NCI-H187 treated with DMSO at 0.1 percent for 48 hours (cell line): Measurements from ENCODE around the gene HYAL2.
"Not testable (repeated sequence)": the region's sequence is repeated elsewhere in the genome, so short reads cannot be mapped to it uniquely, and the experiment has no call there.

Experiments used
- DNase-seq: peaks from one replicate; lab custom pipeline; 2025; lab: John Stamatoyannopoulos, UW

HYAL2 gene

DNA sequence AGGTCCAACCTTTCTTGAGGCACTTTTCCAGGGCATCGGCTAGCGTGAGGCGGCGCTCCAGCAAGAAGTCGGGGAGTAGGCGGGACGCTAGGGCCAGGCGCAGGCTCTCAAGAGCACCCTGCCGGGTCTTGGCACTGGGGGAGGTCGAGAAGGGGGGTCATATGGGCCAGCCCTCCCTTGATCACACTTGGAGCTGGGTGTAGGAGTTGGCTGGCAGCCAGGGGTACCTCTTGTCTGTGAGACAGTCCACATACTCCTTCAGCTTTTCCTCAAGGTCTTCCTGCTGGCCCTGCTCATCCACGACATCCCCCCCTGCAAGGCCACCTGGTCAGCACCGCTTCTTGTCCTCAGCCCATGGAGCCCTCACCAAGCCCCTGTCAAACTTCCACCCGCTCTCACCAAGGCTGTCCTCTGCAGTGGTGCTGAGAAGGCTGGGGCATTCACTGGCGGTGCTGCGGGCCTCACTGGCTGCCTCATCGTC, 32.3 kb downstream of the HYAL2 start:
- DNase-seq, result no peak

DNA sequence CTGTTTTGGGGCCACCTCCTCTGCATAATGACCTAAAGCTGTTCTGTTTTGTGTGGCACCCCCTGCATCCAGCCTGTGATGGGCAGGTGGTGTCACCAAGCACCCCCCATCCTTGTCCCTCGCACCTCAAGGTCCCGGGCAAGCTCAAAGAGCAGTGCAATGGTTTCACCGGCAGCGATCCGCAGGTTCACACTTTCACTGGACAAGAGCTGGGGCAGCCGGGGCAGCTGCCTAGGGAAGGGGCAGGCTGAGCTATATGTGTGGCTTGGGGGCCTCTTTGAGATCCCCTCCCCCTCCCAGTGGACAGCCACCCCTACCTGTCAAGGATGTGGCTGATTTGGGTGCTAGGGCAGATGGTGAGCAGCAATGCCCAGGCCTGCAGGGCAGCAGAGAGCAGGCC, 33.4 kb downstream of the HYAL2 start:
- no peak for DNase-seq

DNA sequence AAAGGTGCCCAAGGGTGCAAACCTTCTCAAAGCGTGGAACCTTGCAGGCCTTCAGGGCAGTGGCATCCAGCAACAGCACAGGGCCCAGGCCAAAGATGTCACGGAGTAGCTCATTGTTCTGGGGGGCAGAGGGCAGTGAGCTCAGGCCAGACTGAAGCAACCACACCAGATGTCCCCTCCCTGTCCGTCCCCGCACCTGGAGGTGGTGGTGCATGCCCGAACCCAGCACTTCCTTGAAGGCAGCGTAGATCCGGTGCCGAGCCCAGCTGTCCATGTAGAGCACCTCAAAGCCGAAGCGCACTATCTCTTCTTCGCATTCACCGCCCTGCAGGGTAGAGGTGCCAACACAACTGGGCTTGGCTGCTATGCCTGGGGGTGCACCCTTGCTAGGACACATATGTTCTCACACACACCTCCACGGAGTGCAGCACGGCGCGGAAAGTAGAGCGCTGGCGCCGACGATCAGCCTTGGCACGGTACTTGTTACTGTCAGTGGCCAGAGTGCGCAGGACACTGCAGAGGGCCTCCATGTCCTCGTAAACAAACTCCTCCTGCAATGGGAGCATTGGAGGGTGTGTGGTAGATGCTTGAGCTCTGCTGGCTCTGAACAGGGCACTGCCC, 34.0 kb downstream of the HYAL2 start:
- DNase-seq, result no peak

DNA sequence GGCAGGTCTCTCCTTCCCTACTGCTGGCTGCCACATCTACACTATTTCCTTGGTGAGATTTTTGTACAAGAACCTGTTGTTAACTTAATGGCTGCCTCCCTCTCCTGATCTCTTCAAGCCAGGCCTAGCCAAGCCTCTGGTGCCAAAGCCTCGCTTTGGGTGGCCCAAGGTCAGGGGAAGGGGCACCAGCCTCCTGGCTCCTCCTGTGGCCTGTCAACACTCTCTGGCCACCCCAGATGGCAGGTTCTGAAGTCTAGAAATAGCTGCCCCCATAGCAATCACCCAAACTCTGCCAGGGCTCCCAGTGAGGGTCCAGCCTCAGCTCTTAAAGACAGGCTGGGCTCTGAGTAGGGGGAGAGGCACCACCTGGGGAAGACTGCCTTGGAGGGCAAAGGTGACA, 35.3 kb downstream of the HYAL2 start:
- no peak for DNase-seq

DNA sequence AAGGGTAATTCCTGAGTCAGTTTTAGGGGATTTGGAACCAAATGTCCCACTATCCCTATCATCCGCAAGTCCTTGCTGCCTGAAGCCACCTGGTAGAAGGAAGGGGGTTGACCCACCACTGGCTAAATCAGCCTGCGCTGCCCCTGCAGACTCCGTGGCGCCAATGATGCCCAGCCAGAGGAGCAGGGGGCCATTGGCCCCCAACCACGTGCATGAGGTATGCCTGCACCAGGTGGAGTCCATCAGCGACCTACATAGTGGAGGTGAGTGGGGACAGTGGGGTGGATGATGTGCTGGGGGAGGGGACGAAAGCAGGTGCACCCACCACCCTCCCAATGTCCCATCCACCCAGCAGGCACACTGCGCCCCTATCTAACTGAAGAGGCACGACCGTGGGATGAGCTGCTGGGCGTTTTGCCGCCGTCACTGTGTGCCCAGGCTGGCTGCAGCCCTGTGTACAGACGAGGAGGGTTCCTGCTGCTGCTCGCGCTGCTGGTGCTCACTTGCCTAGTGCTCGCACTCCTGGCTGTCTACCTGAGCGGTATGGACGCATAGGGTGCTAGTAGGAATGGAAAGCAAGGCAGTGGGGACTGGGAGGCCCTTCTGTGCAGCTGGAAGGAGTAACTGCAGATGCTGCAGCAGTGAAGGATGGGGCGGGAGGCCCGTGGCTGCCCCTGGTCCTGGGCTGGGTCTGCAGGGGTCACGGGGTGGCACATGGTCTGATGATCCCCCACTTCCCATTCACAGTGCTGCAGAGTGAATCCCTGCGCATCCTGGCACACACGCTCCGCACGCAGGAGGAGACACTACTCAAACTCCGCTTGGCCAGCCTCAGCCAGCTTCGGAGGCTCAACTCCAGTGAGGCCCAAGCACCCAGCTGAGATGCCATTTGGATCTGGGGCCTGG, 36.0 kb downstream of the HYAL2 start:
- no peak for DNase-seq

DNA sequence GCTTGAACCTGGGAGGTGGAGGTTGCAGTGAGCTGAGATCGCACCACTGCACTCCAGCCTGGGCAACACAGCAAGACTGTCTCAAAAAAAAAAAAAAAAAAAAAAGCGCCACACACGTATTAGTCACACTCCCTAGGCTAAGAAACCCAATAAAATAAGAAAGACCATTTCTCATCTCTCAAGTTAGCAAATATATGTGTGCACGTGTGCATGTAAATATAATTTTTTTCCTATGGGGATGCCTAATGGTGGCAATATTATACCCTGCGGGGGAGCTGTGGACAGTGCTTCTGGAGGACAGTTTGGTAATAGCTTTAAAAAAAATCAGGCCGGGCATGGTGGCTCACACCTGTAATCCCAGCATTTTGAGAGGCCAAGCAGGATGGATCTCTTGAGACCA, 38.4 kb downstream of the HYAL2 start:
- DNase-seq, result not testable (repeated sequence)

DNA sequence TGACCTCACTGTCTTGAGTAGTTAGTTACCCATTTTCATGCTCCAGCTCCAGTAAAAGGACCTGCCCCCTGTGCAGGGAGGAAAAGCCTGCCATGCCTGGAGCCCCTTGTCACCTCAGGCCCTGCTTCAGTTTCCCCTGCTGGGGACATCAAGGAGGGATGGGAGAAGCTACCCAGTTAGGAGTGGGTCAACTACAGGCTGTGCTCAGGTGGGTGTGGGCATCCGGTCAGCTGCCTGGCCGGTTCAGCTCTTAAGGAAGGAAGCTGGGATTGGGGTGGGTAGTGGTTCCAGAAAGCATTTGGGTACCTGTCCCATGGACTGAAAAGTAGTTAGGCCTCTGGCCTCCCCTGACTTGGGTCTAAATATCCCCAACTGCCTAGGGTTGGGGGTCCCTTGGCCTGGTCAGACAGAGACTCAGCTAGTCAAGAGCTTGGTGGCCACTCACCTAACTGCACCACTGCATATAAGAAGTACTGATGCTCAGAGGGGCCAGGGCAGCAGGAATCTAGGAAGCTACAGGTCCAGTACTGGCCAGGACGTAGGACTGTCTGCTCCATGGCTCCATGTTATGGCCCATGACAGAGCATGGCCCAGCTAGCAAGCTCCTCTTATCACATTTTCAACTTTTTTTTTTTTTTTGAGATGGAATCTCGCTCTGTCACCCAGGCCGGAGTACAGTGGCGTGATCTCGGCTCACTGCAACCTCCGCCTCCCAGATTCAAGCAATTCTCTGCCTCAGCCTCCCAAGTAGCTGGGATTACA, 43.1 kb downstream of the HYAL2 start:
- no peak for DNase-seq

DNA sequence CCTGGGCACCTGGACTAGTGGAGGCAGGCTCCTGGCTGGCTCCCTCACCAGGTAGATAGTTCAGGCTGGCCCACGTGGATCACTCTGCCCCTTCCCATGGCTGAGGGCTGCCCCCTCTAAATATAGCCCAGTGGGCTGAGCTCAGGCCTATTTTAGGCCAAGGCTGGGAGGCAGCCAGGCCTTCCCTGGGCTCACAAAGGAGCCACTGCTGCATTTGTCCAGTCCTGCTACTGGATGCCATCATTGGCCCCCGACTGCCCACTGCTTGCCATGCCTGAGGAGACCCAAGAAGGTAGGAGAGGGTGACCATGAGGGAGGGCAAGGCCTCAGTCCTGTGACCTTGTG, 43.7 kb downstream of the HYAL2 start, which contains the start of gene LSMEM2:
TSS of gene LSMEM2 (plus strand) at position 208 of the 345 bp plus-strand sequence. CDS start at position 235, 27 bp downstream.
- DNase-seq, result no peak

DNA sequence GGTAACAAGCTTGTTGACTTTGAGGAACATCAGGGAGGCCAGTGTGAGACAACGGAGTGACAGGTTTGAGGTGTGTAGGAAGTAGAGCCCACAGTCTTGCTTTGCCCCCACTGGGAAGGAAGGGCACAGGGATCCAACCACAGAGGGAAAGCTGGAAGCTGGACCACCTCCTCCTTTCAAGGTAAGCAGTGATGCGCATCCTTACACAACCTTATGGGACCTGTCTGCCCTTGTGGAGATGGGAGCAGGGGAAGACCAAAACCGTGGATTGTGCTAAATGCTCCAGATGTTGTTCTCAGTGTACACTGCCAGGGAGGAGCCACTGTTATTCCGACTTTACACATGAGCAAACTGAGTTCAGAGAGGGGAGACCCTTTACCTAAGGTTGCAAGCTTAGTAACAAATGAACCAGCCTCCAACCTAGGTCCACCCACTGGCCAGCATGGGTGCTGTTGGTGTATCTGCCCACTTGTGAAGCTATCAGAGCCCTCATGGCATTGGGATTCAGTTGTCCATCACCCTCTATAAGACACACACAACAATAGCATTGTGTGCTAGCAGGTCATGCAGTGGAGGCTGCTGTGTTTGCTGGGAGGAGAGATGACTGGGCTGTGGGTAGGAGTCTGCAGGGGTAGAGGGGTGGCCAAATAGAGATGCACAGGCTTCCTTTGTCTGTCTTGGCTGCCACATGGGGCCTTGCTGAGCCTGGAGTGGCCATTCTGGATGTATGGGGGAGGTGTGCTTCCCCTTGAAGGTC, 44.2 kb downstream of the HYAL2 start:
- DNase-seq, result no peak

DNA sequence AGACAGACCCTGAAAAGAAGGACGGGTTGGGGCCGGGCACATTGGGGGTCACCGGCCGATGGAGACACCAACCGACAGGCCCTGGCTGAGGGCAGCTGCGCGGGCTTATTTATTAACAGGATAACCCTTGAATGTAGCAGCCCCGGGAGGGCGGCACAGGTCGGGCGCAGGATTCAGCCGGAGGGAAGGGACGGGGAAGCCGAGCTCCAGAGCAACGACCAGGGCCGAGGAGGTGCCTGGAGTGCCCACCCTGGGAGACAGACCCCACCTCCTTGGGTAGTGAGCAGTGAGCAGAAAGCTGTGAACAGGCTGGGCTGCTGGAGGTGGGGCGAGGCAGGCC, 45.8 kb downstream of the HYAL2 start:
- DNase-seq, result no peak

DNA sequence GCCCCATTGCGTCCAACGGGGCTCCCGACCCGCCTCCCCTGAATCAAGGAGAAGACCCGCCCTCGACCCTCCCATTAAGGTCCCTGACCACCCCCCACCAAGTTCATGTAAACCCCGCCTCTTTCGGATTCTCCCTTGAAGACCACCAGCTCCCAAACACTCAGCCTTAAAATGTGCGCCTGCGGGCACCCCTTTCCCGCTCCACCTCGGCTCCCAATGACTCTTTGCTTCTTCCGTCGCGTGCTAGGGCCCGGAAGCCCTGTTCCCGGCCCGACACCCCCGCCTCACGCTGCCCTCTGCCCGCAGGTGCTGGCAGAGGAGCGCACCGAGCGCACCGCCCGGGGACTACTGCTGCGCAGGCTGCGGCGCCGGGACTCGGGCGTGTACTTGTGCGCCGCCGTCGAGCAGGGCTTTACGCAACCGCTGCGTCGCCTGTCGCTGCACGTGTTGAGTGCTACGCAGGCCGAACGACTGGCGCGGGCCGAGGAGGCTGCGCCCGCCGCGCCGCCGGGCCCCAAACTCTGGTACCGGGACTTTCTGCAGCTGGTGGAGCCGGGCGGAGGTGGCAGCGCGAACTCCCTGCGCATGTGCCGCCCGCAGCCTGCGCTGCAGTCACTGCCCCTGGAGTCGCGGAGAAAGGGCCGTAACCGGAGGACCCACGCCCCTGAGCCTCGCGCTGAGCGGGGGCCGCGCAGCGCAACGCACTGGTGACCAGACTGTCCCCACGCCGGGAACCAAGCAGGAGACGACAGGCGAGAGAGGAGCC, 46.4 kb downstream of the HYAL2 start:
- DNase-seq, result no peak

DNA sequence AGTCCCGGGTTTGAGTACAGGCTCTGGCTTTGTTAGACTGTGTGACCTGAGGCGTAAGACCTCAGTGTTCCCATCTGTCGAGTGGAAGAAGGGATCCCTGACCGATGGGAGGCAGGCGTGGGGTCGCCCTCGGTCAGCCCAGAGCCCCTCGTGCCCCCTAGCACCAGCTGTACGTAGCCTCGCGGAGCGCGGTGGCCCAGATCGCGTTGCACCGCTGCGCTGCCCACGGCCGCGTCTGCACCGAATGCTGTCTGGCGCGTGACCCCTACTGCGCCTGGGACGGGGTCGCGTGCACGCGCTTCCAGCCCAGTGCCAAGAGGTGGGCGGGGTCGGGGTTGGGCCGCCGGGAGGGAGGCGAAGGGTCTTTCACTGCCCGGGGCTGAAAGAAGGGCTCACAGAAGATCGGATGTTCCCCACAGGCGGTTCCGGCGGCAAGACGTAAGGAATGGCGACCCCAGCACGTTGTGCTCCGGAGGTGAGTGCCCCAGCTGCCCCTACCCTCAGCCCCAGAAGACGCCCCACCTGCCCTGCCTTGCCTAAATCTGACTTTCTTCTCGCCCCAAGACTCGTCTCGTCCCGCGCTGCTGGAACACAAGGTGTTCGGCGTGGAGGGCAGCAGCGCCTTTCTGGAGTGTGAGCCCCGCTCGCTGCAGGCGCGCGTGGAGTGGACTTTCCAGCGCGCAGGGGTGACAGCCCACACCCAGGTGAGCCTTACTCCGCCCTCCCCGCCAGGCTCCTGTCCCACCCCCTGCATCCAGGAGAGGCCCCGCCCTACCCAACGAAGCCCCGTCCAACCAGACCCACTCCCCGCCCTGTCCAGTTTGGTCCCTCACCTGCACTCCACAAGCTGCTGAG, 47.2 kb downstream of the HYAL2 start:
- no peak for DNase-seq

DNA sequence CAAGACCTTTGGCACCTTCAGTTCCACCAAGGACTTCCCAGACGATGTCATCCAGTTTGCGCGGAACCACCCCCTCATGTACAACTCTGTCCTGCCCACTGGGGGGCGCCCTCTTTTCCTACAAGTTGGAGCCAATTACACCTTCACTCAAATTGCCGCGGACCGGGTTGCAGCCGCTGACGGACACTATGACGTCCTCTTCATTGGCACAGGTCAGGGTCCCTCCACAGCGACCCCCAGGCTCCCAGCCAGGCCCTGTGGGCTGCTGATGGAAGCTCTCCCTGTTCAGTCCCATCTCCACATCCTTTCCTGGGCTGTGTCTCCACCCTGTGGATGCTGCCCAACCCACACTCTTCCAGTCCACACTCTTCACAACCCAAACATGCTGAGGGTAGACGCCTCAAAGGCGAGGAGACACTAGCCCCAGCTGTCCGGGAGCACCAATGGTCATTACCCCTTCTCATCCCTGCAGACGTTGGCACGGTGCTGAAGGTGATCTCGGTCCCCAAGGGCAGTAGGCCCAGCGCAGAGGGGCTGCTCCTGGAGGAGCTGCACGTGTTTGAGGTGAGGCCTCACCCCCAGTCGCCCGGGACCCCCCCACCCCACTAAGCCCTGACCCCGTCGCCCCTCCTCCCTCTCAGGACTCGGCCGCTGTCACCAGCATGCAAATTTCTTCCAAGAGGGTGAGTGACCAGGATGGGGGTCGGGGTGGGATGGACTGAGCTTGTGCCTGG, 48.0 kb downstream of the HYAL2 start:
- DNase-seq, result no peak

DNA sequence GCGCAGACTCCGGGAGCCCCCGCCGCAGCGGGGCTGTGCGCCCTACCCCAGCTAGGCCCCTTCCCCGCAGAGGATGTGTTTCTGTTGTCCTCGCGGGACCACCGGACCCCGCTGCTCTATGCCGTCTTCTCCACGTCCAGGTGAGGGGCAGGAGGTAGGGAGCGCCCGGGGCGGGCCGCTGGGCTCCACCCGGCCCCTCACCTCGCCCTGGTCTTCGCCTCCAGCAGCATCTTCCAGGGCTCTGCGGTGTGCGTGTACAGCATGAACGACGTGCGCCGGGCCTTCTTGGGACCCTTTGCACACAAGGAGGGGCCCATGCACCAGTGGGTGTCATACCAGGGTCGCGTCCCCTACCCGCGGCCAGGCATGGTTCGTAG, 48.9 kb downstream of the HYAL2 start:
- DNase-seq, result no peak

DNA sequence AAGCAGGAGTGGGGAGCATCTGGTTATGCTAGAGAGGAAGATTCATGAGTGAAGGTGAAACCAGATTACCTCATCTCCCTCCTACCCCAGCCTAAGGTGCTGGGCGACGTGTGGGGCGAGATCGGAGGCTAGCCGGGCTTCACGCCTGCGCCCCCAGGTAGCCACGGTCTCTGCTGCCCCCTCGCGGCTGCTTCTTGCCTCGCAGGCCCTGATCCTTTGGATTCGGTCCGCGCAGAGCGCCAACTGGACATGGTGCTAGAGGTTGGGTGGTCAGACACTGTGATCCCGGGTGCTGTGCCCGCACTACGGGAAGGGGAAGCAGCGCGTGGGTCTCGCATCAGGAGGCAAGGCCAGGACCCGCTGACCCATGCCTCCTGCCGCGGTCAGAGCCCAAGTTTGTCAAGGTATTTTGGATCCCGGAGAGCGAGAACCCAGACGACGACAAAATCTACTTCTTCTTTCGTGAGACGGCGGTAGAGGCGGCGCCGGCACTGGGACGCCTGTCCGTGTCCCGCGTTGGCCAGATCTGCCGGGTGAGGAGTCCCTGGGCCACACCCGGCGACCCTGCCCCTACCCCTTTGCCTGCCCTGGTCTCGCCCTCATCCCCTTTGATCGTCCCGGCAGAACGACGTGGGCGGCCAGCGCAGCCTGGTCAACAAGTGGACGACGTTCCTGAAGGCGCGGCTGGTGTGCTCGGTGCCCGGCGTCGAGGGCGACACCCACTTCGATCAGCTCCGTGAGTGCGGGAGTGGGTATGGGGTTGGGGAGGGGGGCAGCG, 49.4 kb downstream of the HYAL2 start:
- DNase-seq, result no peak

DNA sequence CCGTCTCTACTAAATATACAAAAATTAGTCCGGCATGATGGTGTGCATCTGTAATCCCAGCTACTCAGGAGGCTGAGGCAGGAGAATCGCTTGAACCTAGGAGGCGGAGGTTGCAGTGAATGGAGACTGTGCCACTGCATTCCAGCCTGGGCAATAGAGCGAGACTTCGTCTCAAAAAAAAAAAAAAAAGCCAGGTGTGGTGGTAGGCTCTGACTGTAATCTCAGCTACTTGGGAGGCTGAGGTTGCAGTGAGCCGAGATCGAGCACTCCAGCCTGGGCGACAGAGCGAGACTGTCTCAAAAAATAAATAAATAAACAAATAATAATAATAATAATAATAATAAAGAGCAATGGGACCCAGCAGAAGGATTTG, 50.0 kb downstream of the HYAL2 start:
- DNase-seq, result not testable (repeated sequence)

DNA sequence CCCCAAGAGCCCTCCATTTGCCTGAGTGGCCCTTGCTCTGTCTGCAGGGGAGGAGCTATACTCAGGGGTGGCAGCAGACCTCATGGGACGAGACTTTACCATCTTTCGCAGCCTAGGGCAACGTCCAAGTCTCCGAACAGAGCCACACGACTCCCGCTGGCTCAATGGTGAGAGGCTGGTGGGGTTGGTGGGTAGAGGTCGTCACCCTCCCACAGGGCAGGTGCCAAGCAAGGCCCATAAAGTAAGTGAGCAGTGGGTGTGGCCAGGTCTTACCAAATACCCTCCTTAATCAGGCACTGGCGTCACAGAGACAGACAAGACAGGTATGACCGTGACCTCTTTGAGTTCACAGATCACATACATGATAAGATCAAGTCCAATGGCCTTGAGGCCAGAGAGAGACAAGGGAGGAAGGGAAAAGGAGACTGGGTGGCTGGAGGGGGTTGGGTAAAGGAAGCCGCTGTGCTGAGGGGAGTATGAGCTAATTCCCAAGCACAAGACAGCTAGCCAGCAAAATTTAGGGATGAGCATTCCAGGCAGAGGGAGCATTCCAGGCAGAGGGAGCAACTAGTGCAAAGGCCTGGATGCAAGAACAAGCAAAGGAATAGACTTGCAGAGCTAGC, 51.1 kb downstream of the HYAL2 start:
- DNase-seq, result no peak

DNA sequence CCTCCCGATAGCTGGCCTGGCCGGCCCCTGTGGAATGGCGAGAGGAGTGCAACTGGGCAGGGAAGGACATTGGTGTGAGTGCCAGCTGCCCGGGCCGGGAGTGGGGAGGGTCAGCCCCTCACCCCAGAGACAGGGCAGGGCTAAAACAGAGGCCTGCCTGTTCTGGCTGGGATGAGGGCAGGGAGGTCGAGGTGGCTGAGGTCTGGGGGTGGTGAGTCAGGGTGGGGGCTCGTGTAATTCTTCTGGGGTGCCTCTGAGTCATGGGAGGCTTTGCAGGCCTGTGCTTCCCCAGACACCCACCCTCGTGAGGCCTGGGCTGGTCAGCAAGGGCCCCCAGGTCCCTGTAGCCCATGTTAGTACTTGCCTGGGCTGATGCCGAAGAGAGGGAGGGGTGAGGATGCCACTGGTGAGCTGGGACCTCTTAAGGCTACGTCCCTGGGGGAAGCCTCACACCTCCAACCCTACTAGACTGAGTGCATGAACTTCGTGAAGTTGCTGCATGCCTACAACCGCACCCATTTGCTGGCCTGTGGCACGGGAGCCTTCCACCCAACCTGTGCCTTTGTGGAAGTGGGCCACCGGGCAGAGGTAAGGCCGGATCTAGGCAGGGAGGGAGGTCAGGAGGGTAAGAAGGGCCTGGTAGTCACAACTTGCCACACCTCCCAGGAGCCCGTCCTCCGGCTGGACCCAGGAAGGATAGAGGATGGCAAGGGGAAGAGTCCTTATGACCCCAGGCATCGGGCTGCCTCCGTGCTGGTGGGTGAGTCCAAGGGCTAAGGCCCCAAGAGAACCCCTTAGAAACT, 51.9 kb downstream of the HYAL2 start:
- DNase-seq, result no peak
